PC-9 (cell line): ENCODE measurements around the gene TELO2.

Experiments
- CTCF ChIP-seq: fragments of 200-600 bp; sonication (generic); conservative IDR thresholded peaks from 2 replicates; pipeline ENCODE4 v1.6.1; 2017; ENCODE audit warnings: mixed run types, antibody characterized with exemption, mild to moderate bottlenecking, moderate library complexity
- EZH2 ChIP-seq: fragments of 200-600 bp; sonication (generic); IDR thresholded peaks from 2 replicates; pipeline ENCODE4 v1.8.0; 2017; ENCODE audit warnings: antibody characterized with exemption, low read depth

DNA sequence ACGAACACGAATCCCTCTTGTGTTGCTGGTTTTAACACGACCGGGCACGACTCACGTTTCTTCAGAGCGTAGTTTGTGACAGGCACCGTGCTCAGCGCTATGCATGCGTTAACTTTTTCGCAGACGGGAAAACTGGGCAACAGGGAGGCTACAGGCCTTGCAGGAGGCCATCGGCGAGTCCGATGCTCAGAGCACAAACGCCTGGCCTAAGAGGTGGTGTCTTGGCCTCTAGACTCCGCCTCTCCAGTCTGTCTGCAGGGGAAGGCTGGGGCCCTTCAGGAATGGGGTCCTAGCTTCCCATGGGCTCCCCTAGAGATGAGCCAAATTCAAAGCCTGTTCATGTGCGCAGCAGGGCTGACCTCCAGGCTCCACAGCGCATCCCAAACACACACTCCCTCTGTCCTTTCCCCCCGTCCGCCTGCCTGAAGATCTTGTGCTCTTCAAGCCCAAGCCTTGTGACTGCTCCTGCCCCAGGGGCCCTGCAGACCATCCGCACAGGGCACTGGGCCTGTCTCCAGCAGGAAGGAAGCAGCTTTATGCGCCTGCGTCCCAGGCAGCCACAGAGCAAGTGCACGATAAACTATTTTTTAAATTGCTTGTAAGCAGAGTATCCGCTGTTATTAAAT is 21.5 kb upstream of the TELO2 start:
- no peak for TF ChIP-seq CTCF
- no peak for TF ChIP-seq EZH2
